Hematopoietic multipotent progenitor cell treated with erythropoietin and hydrocortisone succinate and interleukin-3 and kit ligand, for 17 days (in vitro differentiated cells): Measurements from ENCODE around the gene VPS18.
A peak's percentile ranks its signal among the peaks of the same experiment; 100 is the strongest.
"Not testable (repeated sequence)": the region's sequence is repeated elsewhere in the genome, so short reads cannot be mapped to it uniquely, and the experiment has no call there.

ENCODE experiments used
- DNase-seq: peaks from one replicate; pipeline ENCODE4 v3.0.0-alpha.2; 2015; ENCODE audit warnings: low spot score

VPS18 gene

DNA sequence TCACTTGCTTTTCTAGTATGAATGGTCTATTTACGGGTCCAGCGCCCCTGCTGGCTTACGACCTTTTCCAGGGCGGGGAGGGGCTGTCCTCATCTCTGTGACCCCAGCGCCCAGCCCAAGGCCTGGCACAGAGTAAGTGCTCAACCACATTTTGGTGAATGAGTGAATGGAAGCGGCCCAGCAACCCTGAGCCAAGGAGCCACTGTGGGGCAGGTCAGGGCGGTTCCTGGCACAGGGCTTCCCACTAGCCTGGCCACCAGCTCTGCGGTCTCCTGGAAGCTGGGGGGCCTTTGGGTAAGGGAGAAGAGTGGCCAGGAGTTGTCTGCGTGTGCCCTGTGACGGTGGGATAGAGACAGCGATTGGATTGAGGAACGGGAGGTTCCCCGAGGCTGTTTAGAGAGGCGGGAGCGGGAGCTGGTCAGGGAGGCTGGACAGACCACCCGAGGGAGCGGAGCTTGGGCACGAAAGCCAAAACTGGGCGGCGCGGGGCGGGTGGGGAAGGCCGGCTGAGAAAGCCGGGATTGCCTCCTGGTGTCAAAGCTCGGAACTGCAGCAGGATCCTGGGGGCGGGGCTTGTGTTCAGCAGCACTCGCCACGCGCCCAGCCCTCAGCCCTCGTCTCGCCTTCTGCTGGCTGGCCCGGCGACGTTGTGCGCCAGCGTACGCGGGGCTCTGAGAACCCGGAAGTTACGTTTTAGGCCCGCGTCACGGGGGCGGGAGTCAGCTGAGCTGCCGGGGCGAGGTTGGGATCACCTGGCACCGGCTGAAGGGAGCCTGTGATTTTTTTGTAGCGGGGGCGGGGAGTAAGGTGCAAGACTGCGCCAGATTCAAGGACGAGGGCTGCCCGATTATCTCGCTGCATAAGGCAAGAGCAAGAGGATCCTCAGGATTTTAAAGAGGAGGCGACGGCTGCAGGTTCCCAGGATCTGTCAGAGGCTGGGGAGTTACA, at the start of gene VPS18:
Gene VPS18 (plus strand): TSS at position 718 of the 948 bp plus-strand sequence. CDS start 319 bp downstream, outside the sequence.
- DNase-seq: peak; percentile 97

DNA sequence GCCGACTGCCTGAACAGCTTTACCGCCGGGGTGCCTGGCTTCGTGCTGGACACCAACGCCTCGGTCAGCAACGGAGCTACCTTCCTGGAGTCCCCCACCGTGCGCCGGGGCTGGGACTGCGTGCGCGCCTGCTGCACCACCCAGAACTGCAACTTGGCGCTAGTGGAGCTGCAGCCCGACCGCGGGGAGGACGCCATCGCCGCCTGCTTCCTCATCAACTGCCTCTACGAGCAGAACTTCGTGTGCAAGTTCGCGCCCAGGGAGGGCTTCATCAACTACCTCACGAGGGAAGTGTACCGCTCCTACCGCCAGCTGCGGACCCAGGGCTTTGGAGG, 49.6 kb upstream of the VPS18 start:
- no peak for DNase-seq

DNA sequence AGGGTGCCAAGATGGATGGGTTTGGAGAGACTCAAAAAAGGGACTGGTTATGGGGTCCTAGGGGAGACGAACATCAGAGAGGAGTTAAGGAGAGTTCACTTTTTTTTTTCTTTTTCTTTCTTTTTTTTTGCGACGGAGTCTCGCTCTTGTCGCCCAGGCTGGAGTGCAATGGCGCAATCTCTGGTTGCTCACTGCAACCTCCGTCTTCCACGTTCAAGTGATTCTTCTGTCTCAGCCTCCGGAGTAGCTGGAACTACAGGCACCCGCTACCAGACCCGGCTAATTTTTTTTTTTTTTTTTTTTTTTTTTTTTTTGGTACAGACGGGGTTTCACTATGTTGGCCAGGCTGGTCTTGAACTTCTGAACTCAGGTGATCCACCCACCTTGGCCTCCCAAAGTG, 49.2 kb upstream of the VPS18 start:
- no peak for DNase-seq

GRCh38 chr15:40845511-40846284, 48.6 kb upstream of the VPS18 start:
- no peak for DNase-seq

DNA sequence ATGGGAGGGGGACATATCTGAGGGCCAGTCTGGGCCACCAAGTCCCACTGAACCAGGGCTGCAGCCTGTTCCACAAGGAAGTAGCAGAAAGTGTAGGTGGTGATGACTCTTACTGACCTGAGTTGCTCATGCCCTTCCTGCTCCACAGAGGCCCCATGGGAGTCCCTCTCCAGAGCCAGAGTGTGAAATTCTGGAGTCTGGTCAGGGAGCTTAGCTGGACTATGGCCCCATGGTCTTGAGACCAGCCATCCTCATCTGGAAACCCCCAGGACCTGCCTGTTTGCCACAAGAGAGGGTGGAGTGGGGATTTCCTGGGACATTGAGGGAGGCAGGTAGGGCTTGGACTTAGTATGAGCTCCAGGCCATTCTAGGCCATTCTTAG, 47.4 kb upstream of the VPS18 start:
- no peak for DNase-seq

DNA sequence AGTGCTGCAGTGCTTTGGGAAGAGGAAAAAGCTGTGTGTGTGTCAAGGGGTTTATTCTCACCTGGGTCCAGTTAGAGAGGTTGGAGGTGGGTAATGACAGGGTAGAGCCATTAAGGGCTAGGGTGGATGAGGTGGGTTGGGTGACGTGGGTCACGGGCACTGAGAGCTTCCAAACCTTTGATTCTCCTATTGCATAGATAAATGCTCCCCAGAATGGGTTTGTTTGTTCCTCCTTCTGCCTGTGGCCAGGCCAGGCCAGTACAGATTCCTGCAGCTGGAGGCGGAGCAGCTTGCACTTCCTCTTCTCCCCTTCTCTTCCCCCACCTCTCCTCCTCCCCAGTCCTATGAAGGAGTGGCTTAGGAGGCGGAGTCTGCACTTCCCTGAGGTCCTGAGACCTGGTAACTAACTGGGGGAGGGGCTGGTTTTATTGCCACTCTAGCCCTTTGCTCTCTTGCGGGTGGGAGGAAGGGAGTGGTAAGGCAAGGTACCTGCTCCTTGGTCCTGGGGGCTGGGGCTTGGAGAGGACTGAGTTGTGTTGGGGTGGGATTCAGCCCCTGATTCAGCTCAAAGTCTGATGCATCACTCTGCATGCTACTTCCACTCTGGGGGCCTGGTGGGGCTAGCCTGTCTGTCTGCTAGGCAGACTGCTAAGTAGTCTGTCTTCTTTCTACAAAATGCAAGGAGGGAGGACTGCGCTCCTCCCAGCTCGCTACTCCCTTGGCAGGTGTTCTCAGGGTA, 46.9 kb upstream of the VPS18 start:
- DNase-seq: no peak

DNA sequence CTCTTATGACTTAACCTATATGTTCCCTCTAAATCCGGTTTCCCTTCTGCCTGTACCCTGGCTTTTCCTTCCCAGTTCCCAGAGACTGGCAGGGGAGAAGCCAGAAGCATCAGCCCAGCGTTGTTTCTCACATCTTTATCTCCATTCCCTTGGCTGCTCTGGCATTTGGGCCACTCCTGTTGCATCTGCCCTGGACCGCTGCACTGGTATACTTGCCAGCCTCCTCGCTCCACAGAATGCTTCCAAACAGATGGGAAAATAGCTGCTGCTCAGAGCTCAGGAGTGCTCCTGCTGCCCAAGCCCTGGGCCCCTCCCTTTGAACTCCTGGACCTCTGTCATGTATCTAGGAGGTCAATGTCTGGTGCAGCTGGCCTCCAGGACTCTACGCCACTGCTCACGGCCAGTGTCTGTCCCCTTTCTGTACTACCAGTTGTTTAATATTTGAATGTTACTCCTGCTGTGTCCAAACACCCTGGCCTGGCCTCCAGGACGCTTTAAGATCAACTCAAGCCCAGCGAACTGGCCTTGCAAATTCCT, 43.6 kb upstream of the VPS18 start:
- no peak for DNase-seq

DNA sequence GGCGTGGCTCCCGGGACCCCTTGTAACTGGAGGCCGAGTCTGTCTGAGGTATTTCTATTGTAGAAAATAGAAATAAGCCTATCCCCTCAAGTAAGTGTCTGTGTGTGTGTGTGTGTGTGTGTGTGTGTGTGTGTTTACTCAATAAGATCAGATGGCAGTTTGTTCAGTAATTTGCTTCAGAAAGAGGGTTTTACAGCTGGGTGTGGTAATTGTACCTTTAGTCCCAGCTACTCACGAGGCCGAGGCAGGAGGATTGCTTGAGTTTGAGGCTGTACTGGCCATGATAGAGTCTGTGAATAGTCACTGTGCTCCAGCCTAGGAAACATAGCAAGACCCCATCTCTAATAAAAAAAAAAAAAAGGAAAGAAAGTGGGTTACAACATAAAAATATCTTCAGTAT, 41.7 kb upstream of the VPS18 start:
- no peak for DNase-seq

- no peak for DNase-seq
Measured at GRCh38 chr15:40853241-40853890, 40.9 kb upstream of the VPS18 start.

DNA sequence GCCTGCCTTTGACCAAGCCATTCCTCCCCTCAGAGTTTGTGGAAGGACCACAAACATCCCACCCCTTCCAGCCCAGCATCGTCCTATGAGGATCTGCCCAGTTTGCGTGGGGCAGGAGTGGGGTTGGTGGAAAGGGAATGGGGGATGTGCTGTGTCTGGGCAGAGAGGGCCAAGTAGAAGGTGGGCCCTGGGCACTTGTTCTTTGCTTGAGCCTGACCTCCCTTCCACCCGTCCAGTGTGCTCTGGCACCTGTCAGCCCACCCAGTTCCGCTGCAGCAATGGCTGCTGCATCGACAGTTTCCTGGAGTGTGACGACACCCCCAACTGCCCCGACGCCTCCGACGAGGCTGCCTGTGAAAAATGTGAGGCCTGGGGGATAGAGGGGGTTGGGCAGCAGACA, 40.1 kb upstream of the VPS18 start:
- DNase-seq: no peak

- no peak for DNase-seq
Measured at GRCh38 chr15:40855706-40856234, 38.5 kb upstream of the VPS18 start.

GRCh38 chr15:40856746-40857145, 37.5 kb upstream of the VPS18 start:
- DNase-seq: no peak

- DNase-seq: peak; percentile 74
Measured at GRCh38 chr15:40857601-40858341, 36.5 kb upstream of the VPS18 start.

DNA sequence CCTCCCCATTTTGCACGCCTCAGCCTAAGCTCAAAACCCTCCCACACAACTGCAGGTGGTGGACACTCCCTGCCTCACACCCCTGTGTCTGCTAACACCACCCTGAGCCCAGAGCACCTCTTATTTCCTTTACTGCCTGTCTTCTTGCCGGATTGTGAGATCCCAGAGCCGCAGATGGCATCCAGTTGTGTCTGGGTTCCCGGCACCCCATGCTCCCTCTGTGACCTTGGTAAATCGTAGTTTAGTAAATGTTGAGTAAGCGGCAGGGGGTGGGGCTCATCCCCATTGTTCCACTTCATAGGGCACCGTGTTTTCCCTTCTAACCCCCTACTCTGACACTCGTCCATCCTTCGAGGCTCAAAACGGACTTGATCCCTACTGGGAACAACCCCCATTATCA, 35.5 kb upstream of the VPS18 start:
- DNase-seq: no peak

GRCh38 chr15:40859206-40859851, 34.9 kb upstream of the VPS18 start:
- peak; percentile 81 for DNase-seq

DNA sequence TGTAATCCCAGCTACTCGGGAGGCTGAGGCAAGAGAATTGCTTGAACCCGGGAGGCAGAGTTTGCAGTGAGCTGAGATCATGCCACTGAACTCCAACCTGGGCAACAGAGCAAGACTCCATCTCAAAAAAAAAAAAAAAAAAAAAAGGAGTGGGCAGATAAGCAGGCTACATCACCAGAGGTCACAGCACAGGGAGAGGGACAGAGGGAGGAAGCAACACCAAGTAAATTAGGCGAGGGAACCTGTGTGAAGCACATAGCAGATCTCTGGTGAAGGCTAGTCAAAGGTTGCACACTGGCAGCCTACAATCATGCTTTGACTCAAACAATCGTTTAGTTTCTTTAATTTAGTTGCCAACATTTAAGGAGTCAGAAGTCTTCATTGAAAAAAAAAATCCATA, 33.1 kb upstream of the VPS18 start:
- not testable (repeated sequence) for DNase-seq

GRCh38 chr15:40863660-40864270, 30.5 kb upstream of the VPS18 start:
- DNase-seq: no peak

- no peak for DNase-seq
Measured at GRCh38 chr15:40867199-40867598, 27.1 kb upstream of the VPS18 start.

- DNase-seq: no peak
Measured at GRCh38 chr15:40869686-40870085, 24.6 kb upstream of the VPS18 start.

GRCh38 chr15:40870716-40871115, 23.5 kb upstream of the VPS18 start:
- no peak for DNase-seq
